Stimulated activated CD4-positive, alpha-beta T cell treated with anti-CD3 and anti-CD28 coated beads, Interleukin-4, amount 100 ng/mL, for 48 hours (primary cell): Measurements from ENCODE around the gene CENPF.

Source experiments
- DNase-seq, 2 donors: peaks; one replicate each; pipeline ENCODE4 v3.0.0-alpha.2; 2020; ENCODE audit warnings: low read depth in 2 of 2

The CENPF gene

DNA sequence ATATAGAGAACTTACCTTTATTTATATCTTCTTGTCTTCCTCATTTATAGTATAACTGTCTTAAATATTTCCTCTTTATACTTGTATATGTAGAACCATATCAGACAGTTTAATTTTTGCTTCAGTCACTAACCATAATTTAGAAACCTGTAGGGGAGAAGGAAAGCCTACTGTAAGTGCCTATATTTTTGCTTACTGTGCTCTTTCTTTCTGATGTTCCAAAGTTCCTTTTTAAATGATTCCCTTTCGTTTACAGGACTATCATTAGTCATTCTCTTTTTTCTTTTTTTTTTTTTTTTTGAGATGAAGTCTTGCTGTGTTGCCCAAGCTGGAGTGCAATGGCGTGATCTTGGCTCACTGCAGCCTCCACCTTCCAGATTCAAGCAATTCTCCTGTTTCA is 109.7 kb downstream of the CENPF start:
- no peak for DNase-seq
